Stimulated activated memory B cell treated with anti-CD40 and anti-IgM and Interleukin-4, amounts not matched to agents 10 μg/mL and 1 μg/mL and 100 μg/mL, for 72 hours (primary cell): ENCODE measurements around the gene SETD2.
A peak's percentile ranks its signal among the peaks of the same experiment; 100 is the strongest.

Experiments used
- ATAC-seq: fragments of 150-1000 bp; cut with Tn5 transposase; 2 replicates; pipeline ENCODE4 v1.10.0; 2021
- H3K27ac Mint-ChIP-seq: one replicate; pipeline ENCODE4 v1.8.0; 2022; ENCODE audit warnings: mild to moderate bottlenecking, mixed read lengths
- H3K27me3 Mint-ChIP-seq: one replicate; pipeline ENCODE4 v1.8.0; 2022; ENCODE audit warnings: mixed read lengths
- H3K36me3 Mint-ChIP-seq: one replicate; pipeline ENCODE4 v1.8.0; 2022; ENCODE audit warnings: mixed read lengths
- H3K4me1 Mint-ChIP-seq: one replicate; pipeline ENCODE4 v1.8.0; 2022; ENCODE audit warnings: mixed read lengths
- H3K4me3 Mint-ChIP-seq: one replicate; pipeline ENCODE4 v1.8.0; 2022; ENCODE audit warnings: mild to moderate bottlenecking, moderate library complexity, mixed read lengths
- H3K9me3 Mint-ChIP-seq: one replicate; pipeline ENCODE4 v1.8.0; 2022; ENCODE audit warnings: mixed read lengths

The SETD2 gene

DNA sequence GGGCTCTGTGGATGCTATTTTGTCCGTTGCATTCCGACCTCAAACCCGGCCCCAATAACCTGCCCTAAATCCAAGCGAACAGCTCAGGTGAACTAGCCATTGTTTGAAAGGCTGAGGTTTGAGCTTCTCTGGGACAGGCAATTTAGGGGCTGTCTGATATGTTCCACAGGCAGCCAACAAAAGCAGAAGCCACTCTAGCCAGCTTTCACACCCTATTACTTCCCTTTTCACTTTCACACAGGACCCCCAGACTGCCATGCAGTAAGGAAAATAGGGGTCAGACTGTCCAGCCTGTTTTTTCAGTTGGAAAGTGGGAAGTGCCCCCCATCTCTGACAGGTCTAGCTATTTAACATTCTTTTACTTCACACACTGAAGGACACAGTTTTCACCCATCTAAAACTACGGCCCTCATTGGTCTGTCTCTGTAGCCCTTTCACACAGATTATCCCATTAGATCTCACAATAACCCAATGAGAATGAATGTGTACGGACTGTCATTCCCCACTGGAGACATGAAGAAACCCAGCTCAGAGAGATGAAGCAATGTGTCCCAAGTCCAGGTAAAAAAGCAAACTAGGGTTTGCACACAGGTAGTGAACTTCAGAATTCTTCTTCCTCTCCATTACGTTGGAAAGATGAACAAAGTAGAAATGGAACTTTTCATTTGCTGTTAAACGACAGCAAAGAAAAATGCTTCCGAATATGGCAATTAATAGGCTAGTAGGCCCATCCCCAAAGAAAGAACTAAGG lies 189.3 kb downstream of the SETD2 start:
- Mint-ChIP-seq H3K4me1 (peaks cover 77% of the 10 kb centered on the region), H3K4me3 (peak overlapping the region; percentile 97), H3K27me3 (no peaks in the 10 kb centered on the region), H3K27ac (peak overlapping the region; percentile 98), H3K36me3 (peaks cover 34% of the 10 kb centered on the region), H3K9me3 (no peaks in the 10 kb centered on the region)
- peak; percentile 36 for ATAC-seq

DNA sequence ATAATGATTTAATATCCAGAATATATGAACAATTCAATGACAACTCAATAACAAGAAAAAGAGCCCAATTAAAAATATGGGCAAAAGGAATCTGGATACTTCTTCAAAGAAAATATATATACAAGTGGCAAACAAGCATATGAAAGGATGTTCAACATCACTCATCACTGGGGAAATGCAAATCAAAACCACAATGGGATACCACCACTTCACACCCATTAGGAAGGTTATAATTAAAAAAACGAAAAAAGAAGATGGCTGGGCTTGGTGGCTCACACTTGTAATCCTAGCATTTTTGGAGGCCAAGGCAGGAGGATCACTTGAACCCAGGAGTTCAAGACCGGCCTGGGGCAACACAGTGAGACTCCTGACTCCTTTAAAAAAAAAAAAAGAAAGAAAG lies 191.5 kb downstream of the SETD2 start:
- H3K4me1 Mint-ChIP-seq = peaks cover 83% of the 10 kb centered on the region
- no peak for ATAC-seq
- peak overlapping the region; percentile 81 for H3K27ac Mint-ChIP-seq
- H3K36me3 Mint-ChIP-seq = peaks cover 46% of the 10 kb centered on the region
- no peaks in the 10 kb centered on the region for H3K9me3 Mint-ChIP-seq
- H3K27me3 Mint-ChIP-seq = no peaks in the 10 kb centered on the region
- peak overlapping the region; percentile 57 for H3K4me3 Mint-ChIP-seq

DNA sequence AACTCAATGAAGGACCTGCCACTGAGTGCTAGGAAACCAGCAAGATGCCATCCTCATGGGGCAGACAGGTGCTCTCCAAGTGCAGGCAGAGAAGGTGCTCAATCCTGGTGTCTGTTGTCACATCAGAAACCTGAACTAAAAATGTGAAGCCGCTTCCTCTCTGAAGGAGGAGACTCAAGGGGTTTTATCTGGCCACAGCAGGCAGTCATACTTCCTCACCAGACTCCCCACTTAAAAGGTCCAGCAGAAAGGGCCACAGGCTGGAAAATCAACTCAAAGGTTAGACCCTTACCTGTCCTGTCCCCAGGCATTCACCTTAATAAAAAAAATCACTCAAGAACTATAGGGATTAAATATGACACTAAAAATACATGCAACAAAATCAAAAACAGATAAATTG lies 192.2 kb downstream of the SETD2 start:
- Mint-ChIP-seq H3K4me1 (peaks cover 83% of the 10 kb centered on the region), H3K4me3 (peak overlapping the region; percentile 25), H3K27me3 (no peaks in the 10 kb centered on the region), H3K27ac (peak overlapping the region; percentile 81), H3K9me3 (no peaks in the 10 kb centered on the region), H3K36me3 (peaks cover 53% of the 10 kb centered on the region)
- no peak for ATAC-seq

- H3K9me3 Mint-ChIP-seq = no peaks in the 10 kb centered on the region
- no peaks in the 10 kb centered on the region for H3K27me3 Mint-ChIP-seq
- H3K27ac Mint-ChIP-seq = peak overlapping the region; percentile 81
- peaks cover 89% of the 10 kb centered on the region for H3K4me1 Mint-ChIP-seq
- peaks cover 54% of the 10 kb centered on the region for H3K36me3 Mint-ChIP-seq
- peak overlapping the region; percentile 25 for H3K4me3 Mint-ChIP-seq
- no peak for ATAC-seq
Measured at GRCh38 chr3:46971151-46971550, 192.8 kb downstream of the SETD2 start.

- Mint-ChIP-seq H3K4me3 (peak overlapping the region; percentile 25), H3K36me3 (peaks cover 59% of the 10 kb centered on the region), H3K4me1 (peaks cover 95% of the 10 kb centered on the region), H3K9me3 (no peaks in the 10 kb centered on the region), H3K27ac (peak overlapping the region; percentile 81), H3K27me3 (no peaks in the 10 kb centered on the region)
- ATAC-seq = no peak
Measured at GRCh38 chr3:46970391-46971091, 193.4 kb downstream of the SETD2 start.

GRCh38 chr3:46968783-46969428 lies 195.0 kb downstream of the SETD2 start:
- ATAC-seq = no peak
- peaks cover 88% of the 10 kb centered on the region for H3K4me1 Mint-ChIP-seq

GRCh38 chr3:46966811-46967210 lies 197.1 kb downstream of the SETD2 start:
- Mint-ChIP-seq H3K9me3 (no peaks in the 10 kb centered on the region), H3K4me1 (peaks cover 77% of the 10 kb centered on the region), H3K4me3 (peak overlapping the region; percentile 6), H3K27me3 (no peaks in the 10 kb centered on the region), H3K36me3 (peaks cover 54% of the 10 kb centered on the region), H3K27ac (peak overlapping the region; percentile 65)
- peak; percentile 21 for ATAC-seq

More at GRCh38 chr3:46968783-46969428, 195.0 kb downstream of the SETD2 start:
- Mint-ChIP-seq H3K36me3 (peaks cover 56% of the 10 kb centered on the region), H3K4me3 (no peak overlapping the region), H3K27me3 (no peaks in the 10 kb centered on the region), H3K9me3 (no peaks in the 10 kb centered on the region), H3K27ac (peak overlapping the region; percentile 71)
